Ovary (tissue), 3 donors: Measurements from ENCODE around the gene IL31.

Experiments
- CTCF ChIP-seq, 3 donors: fragments of 450-650 bp in 2 of 3; fragments of 200-600 bp in 1 of 3; IDR thresholded peaks; one replicate each; pipeline versions ENCODE4 v1.5.1 to v1.8.0; 2016 to 2022; ENCODE audit warnings: antibody characterized with exemption in 3 of 3, mild to moderate bottlenecking in 1 of 3
- EP300 ChIP-seq: sonication (generic); formaldehyde crosslinking; IDR thresholded peaks from one replicate; pipeline ENCODE4 v1.6.1; 2017; ENCODE audit warnings: antibody characterized with exemption
- POLR2A ChIP-seq: fragments of 450-650 bp; IDR thresholded peaks from one replicate; pipeline ENCODE4 v1.6.1; 2017; ENCODE audit warnings: antibody characterized with exemption, mild to moderate bottlenecking, moderate library complexity
- donor health status: DM: no; HTN: no; CAD: no.

DNA sequence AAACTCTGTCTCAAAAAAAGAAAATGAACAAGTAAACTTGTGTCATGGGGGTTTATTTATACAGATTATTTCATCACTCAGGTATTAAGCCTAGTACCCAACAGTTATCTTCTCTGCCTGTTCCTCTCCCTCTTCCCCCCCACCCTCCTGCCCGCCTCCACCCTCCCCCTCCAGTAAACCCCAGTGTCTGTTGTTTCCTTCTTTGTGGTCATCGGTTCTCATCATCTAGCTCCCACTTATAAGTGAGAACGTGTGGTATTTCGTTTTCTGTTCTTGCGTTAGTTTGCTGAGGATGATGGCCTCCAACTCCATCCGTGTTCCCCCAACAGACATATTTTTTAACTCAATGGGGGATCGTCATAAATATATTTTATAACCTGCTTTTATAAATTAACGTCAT lies 12.3 kb downstream of the IL31 start:
- TF ChIP-seq CTCF (IDR thresholded peaks at IDR 0.05) (no peak), EP300 (no peak), POLR2A (no peak)
